HCT116 (cell line): Measurements from ENCODE around the gene GTSF1L. TPM values are rescaled to one million over a fixed set of nuclear protein-coding genes. Genes with fewer than 3 reads are reported as not detected.

Experiments used
- ATAC-seq: fragments of 200-7000 bp; cut with Tn5 transposase; 2 replicates; pipeline ENCODE4 v1.9.1; 2020; ENCODE audit warnings: mild to moderate bottlenecking, moderate library complexity
- BruUV-seq: library from RNA; stranded (reverse); fragments of 400-500 nt; replicated peaks from 2 replicates; lab custom pipeline; 2021; lab: Mats Ljungman, UMichigan
- CTCF ChIA-PET: fragments of 300-600 bp; sonication (Branson Sonifier 250); formaldehyde crosslinking; loops from one replicate; lab custom pipeline; 2021; ENCODE audit warnings: antibody characterized with exemption; lab: Charles Lee
- POLR2A ChIA-PET: fragments of 300-600, 350-600 bp; sonication (Branson Sonifier 250); formaldehyde crosslinking; loops from one replicate; lab custom pipeline; 2021; ENCODE audit warnings: antibody characterized with exemption; lab: Charles Lee
- RAD21 ChIA-PET, 2 experiments: fragments of 300-600 bp; sonication (Branson Sonifier 250); formaldehyde crosslinking; loops; one replicate each; lab custom pipeline; 2023; ENCODE audit warnings: low total read pairs in 2 of 2; ENCODE audit not compliant: uncharacterized antibody in 2 of 2, unreplicated experiment in 2 of 2, low non-redundant PET in 1 of 2; lab: Charles Lee
- DNase-seq: peaks from one replicate; pipeline ENCODE4 v3.0.0-alpha.2; 2010; ENCODE audit warnings: low read depth, low spot score
- H2AFZ ChIP-seq: fragments of 200-600 bp; shearing (Covaris generic), sonication (generic); 2 replicates; pipeline ENCODE4 v1.6.1; 2017; ENCODE audit warnings: low read depth, mixed run types, mixed read lengths, antibody characterized with exemption, low read length; ENCODE audit not compliant: poor library complexity, severe bottlenecking
- H3K27ac ChIP-seq: 2 replicates; pipeline ENCODE4 v1.5.1; 2012; ENCODE audit warnings: low read depth, low read length
- H3K27me3 ChIP-seq: fragments of 200-600 bp; sonication (generic); 2 replicates; pipeline ENCODE4 v1.6.1; 2016; ENCODE audit warnings: mixed run types, low read length, mixed read lengths; ENCODE audit not compliant: insufficient read depth
- H3K36me3 ChIP-seq, 2 experiments: fragments of 200-500 bp in 1 of 2; fragments of 200-600 bp in 1 of 2; sonication (Bioruptor generic) in 1 of 2; sonication (generic) in 1 of 2; 2 replicates each; pipeline versions ENCODE4 v1.5.1 to v1.6.1; 2014 to 2016; ENCODE audit warnings: low read length in 2 of 2, inconsistent platforms in 1 of 2, mixed read lengths in 1 of 2, mixed run types in 1 of 2; ENCODE audit not compliant: insufficient read depth in 2 of 2, control insufficient read depth in 1 of 2
- H3K4me1 ChIP-seq, 2 experiments: fragments of 200-600 bp in 1 of 2; sonication (generic) in 1 of 2; 2 replicates each; pipeline versions ENCODE4 v1.5.1 to v1.6.1; 2012 to 2017; ENCODE audit warnings: low read length in 2 of 2, inconsistent platforms in 1 of 2, mild to moderate bottlenecking in 1 of 2, mixed read lengths in 1 of 2, mixed run types in 1 of 2, moderate library complexity in 1 of 2; ENCODE audit not compliant: insufficient read depth in 2 of 2, control insufficient read depth in 1 of 2
- H3K4me2 ChIP-seq: fragments of 200-600 bp; sonication (generic); 2 replicates; pipeline ENCODE4 v1.6.1; 2017; ENCODE audit warnings: mixed run types, low read length, mixed read lengths
- H3K4me3 ChIP-seq, 2 experiments: fragments of 200-600 bp in 1 of 2; sonication (generic) in 1 of 2; replicated peaks in 1 of 2; 2 replicates each; pipeline ENCODE4 v1.5.1; 2011 to 2016; ENCODE audit warnings: low read length in 2 of 2, control low read depth in 1 of 2, low read depth in 1 of 2, mild to moderate bottlenecking in 1 of 2, mixed read lengths in 1 of 2, mixed run types in 1 of 2
- H3K79me2 ChIP-seq: fragments of 200-600 bp; sonication (generic); 2 replicates; pipeline ENCODE4 v1.6.1; 2017; ENCODE audit warnings: mild to moderate bottlenecking, mixed run types, low read length, moderate library complexity, mixed read lengths; ENCODE audit not compliant: insufficient read depth
- H3K9ac ChIP-seq: fragments of 200-600 bp; sonication (generic); 2 replicates; pipeline ENCODE4 v1.6.1; 2016; ENCODE audit warnings: low read length, mixed read lengths
- H3K9me2 ChIP-seq: fragments of 200-600 bp; sonication (generic), shearing (Covaris generic); 2 replicates; pipeline ENCODE4 v1.6.1; 2017; ENCODE audit warnings: mixed run types, mild to moderate bottlenecking, moderate library complexity; ENCODE audit not compliant: insufficient read depth
- H3K9me3 ChIP-seq, 2 experiments: fragments of 200-500 bp in 1 of 2; fragments of 200-600 bp in 1 of 2; sonication (Bioruptor generic) in 1 of 2; sonication (generic) in 1 of 2; 2 replicates each; pipeline ENCODE4 v1.6.1; 2014 to 2017; ENCODE audit warnings: low read length in 2 of 2, mixed read lengths in 2 of 2, inconsistent platforms in 1 of 2, low read depth in 1 of 2, mild to moderate bottlenecking in 1 of 2, mixed run types in 1 of 2, moderate library complexity in 1 of 2; ENCODE audit not compliant: control insufficient read depth in 1 of 2, insufficient read depth in 1 of 2
- H4K20me1 ChIP-seq: fragments of 200-600 bp; sonication (generic), shearing (Covaris generic); 2 replicates; pipeline ENCODE4 v1.6.1; 2017; ENCODE audit warnings: mixed run types, mild to moderate bottlenecking, moderate library complexity; ENCODE audit not compliant: insufficient read depth
- CBX3 ChIP-seq: IDR thresholded peaks from 2 replicates; pipeline ENCODE4 v1.6.1; 2012; ENCODE audit warnings: low read depth
- CEBPB ChIP-seq: IDR thresholded peaks from 2 replicates; pipeline ENCODE4 v1.6.1; 2012; ENCODE audit warnings: low read depth
- ELF1 ChIP-seq: IDR thresholded peaks from 2 replicates; pipeline ENCODE4 v1.6.1; 2012; ENCODE audit warnings: low read depth, borderline replicate concordance
- EZH2 ChIP-seq: fragments of 200-600 bp; sonication (generic); IDR thresholded peaks from 2 replicates; pipeline ENCODE4 v1.6.1; 2017; ENCODE audit warnings: antibody characterized with exemption, mixed run types
- JUND ChIP-seq: IDR thresholded peaks from 2 replicates; pipeline ENCODE4 v1.6.1; 2012
- POLR2A ChIP-seq: IDR thresholded peaks from 2 replicates; pipeline ENCODE4 v1.7.0; 2011; ENCODE audit warnings: borderline replicate concordance; ENCODE audit not compliant: insufficient read depth, insufficient read length; ENCODE audit errors: extremely low read depth
- POLR2AphosphoS5 ChIP-seq: IDR thresholded peaks from 2 replicates; pipeline ENCODE4 v1.6.1; 2011; ENCODE audit warnings: mild to moderate bottlenecking, low read depth, low read length, moderate library complexity
- RAD21 ChIP-seq: IDR thresholded peaks from 2 replicates; pipeline ENCODE4 v1.6.1; 2012; ENCODE audit warnings: low read depth, mild to moderate bottlenecking
- SIN3A ChIP-seq: IDR thresholded peaks from 2 replicates; pipeline ENCODE4 v1.6.1; 2012; ENCODE audit warnings: low read depth
- SP1 ChIP-seq: IDR thresholded peaks from 2 replicates; pipeline ENCODE4 v1.6.1; 2012; ENCODE audit warnings: low read depth
- SRF ChIP-seq: IDR thresholded peaks from 2 replicates; pipeline ENCODE4 v1.6.1; 2012; ENCODE audit warnings: low read depth
- TCF7L2 ChIP-seq: IDR thresholded peaks from 2 replicates; pipeline ENCODE4 v1.7.0; 2011; ENCODE audit warnings: borderline replicate concordance, inconsistent platforms; ENCODE audit not compliant: insufficient read depth, insufficient read length; ENCODE audit errors: extremely low read depth
- ZFX ChIP-seq: fragments of 450-650 bp; IDR thresholded peaks from 2 replicates; pipeline ENCODE4 v1.6.1; 2017
- intact Hi-C: fragments of 100-400 bp; cut with micrococcal nuclease; formaldehyde crosslinking; loops from 2 replicates; pipeline ENCODE4 v1.10.0; 2022
- total RNA-seq: library from RNA; stranded (reverse); gene quantifications from one replicate; pipeline ENCODE4 v1.2.1, GENCODE V29; 2021; ENCODE audit not compliant: unreplicated experiment
- TF ChIP-seq, protein P1 (sequence below): IDR thresholded peaks from 2 replicates; pipeline ENCODE4 v1.6.1; 2012
- TF ChIP-seq, protein P2 (sequence below): IDR thresholded peaks from 2 replicates; pipeline ENCODE4 v1.6.1; 2011; ENCODE audit warnings: mild to moderate bottlenecking, low read length, moderate library complexity; ENCODE audit not compliant: insufficient replicate concordance; ENCODE audit errors: extremely low read depth

The GTSF1L gene
- total RNA-seq, 1 experiment from 2014 or later = not detected

DNA sequence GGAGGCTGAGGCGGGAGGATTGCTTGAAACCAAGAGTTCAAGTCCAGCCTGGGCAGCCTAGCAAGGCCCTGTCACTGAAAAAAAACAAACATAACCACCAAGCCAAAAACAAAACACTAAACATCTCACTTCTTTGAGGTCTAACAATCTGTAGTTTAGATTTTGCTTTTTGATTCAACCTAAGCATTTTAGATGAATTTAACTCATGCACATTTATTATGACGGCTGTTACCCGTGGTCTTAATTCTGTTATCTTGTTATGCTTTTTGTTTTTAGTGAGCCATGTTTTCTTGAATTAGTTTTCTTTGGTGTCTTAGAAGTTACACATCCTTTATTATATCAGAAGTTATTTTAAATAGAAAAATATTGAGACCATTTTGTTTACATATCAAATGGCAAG lies 13.8 kb upstream of the GTSF1L start:
- ChIA-PET RAD21 (no interaction called here), CTCF (no interaction called here), POLR2A (no interaction called here)
- DNase-seq (no peak), ATAC-seq (no peak)
- no peaks in the 10 kb centered on the region for H3K9me2 ChIP-seq
- H3K4me2 ChIP-seq = no peak overlapping the region
- peaks cover 2 to 17% of the 10 kb centered on the region in 2 experiments; a peak in 3 of 4 replicates for H3K4me1 ChIP-seq
- intact Hi-C loops = no loop called here
- no peak overlapping the region for H3K4me3 ChIP-seq
- H3K36me3 ChIP-seq = no peaks in the 10 kb centered on the region
- no peak overlapping the region for H2AFZ ChIP-seq
- no peak overlapping the region for H3K9ac ChIP-seq
- no peaks in the 10 kb centered on the region for H3K79me2 ChIP-seq
- BruUV-seq = no TSS peak
- H4K20me1 ChIP-seq = no peaks in the 10 kb centered on the region
- no peaks in the 10 kb centered on the region for H3K9me3 ChIP-seq
- H3K27ac ChIP-seq = no peak overlapping the region
- H3K27me3 ChIP-seq = no peaks in the 10 kb centered on the region
- TF ChIP-seq SIN3A (no peak), SP1 (no peak), RAD21 (no peak), JUND (no peak), SRF (no peak)
- TF ChIP-seq, protein P1, sequence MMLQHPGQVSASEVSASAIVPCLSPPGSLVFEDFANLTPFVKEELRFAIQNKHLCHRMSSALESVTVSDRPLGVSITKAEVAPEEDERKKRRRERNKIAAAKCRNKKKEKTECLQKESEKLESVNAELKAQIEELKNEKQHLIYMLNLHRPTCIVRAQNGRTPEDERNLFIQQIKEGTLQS = no peak

DNA sequence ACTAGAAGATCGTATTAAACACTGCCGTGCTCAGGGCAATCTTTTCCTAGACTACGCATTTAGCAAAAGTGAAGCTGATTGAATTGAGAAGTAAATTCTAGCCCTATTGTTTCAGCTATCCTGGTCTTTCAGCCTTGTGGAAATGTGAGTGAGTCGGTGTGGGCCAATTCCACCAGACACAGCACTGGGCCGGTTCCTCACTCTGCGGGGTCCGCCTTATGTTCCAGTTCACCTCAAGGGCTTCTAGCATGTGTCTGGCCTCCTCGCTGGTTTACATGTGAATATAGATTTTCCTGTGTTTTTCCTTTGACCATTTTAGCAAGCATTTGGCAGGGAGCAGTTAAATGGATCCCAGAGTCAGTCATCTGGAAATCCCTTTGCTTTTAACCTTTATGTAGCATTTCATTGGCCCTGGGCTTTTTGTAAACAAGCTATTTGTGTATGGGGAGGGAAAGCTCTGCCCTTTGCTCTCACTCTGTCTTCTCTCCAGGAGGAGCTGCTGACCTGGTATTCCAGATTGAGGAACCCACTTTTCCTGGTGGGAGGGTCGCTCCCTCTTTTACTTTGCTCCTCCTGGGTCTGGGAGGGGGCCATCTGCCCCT lies 12.4 kb upstream of the GTSF1L start:
- TF ChIP-seq, protein P2, sequence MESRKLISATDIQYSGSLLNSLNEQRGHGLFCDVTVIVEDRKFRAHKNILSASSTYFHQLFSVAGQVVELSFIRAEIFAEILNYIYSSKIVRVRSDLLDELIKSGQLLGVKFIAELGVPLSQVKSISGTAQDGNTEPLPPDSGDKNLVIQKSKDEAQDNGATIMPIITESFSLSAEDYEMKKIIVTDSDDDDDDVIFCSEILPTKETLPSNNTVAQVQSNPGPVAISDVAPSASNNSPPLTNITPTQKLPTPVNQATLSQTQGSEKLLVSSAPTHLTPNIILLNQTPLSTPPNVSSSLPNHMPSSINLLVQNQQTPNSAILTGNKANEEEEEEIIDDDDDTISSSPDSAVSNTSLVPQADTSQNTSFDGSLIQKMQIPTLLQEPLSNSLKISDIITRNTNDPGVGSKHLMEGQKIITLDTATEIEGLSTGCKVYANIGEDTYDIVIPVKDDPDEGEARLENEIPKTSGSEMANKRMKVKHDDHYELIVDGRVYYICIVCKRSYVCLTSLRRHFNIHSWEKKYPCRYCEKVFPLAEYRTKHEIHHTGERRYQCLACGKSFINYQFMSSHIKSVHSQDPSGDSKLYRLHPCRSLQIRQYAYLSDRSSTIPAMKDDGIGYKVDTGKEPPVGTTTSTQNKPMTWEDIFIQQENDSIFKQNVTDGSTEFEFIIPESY = no peak
- TF ChIP-seq POLR2AphosphoS5 (no peak), CBX3 (no peak), SRF (no peak), CEBPB (no peak), ZFX (no peak), ELF1 (no peak), EZH2 (no peak), SIN3A (no peak), POLR2A (no peak), TCF7L2 (no peak)
- TF ChIP-seq, protein P1 = no peak
- Histone ChIP-seq H3K79me2 (no peaks in the 10 kb centered on the region), H3K4me3 (no peak overlapping the region), H3K9ac (no peak overlapping the region), H3K36me3 (no peaks in the 10 kb centered on the region), H3K9me2 (no peaks in the 10 kb centered on the region), H3K4me1 (peaks cover 0 to 3% of the 10 kb centered on the region in 2 experiments; a peak in 1 of 4 replicates), H3K27me3 (no peaks in the 10 kb centered on the region), H3K27ac (no peak overlapping the region), H2AFZ (no peak overlapping the region), H3K4me2 (no peak overlapping the region), H3K9me3 (no peaks in the 10 kb centered on the region), H4K20me1 (no peaks in the 10 kb centered on the region)
- intact Hi-C loops = no loop called here
- RAD21 ChIA-PET = no interaction called here
- no TSS peak for BruUV-seq
- CTCF ChIA-PET = no interaction called here
- POLR2A ChIA-PET = no interaction called here
- DNase-seq (no peak), ATAC-seq (no peak)
